Uterus (tissue), 4 donors: ENCODE results near the gene TMEM183A. TPM values are rescaled to one million over a fixed set of nuclear protein-coding genes. Genes with fewer than 3 reads are reported as not detected.

Experiments used
- DNase-seq, 2 donors: peaks; one replicate each; pipeline ENCODE4 v3.0.0-alpha.2; 2019 to 2020
- H3K27ac ChIP-seq, 2 donors: fragments of 200-600 bp; sonication (generic); 1 replicate in 1 of 2; 2 replicates in 1 of 2; pipeline ENCODE4 v1.5.1; 2016 to 2018
- H3K27me3 ChIP-seq, 2 donors: fragments of 200-600 bp; sonication (generic); one replicate each; pipeline ENCODE4 v1.5.1; 2018 to 2019; ENCODE audit warnings: control low read depth in 1 of 2
- H3K36me3 ChIP-seq, 2 donors: fragments of 200-600 bp; sonication (generic); one replicate each; pipeline ENCODE4 v1.5.1; 2019; ENCODE audit warnings: control low read depth in 1 of 2
- H3K4me1 ChIP-seq, 2 donors: fragments of 200-600 bp; sonication (generic); one replicate each; pipeline ENCODE4 v1.5.1; 2018 to 2019; ENCODE audit warnings: control low read depth in 1 of 2
- H3K4me3 ChIP-seq, 2 donors: fragments of 200-600 bp; sonication (generic); 1 replicate in 1 of 2; 2 replicates in 1 of 2; pipeline ENCODE4 v1.5.1; 2018 to 2019; ENCODE audit warnings: mild to moderate bottlenecking in 1 of 2
- H3K9me3 ChIP-seq, 2 donors: fragments of 200-600 bp; sonication (generic); one replicate each; pipeline ENCODE4 v1.5.1; 2019; ENCODE audit warnings: control low read depth in 1 of 2
- CTCF ChIP-seq, 4 experiments: fragments of 200-600 bp in 2 of 4; fragments of 450-650 bp in 2 of 4; sonication (generic) in 2 of 4; IDR thresholded peaks; one replicate each; pipeline ENCODE4 v1.5.1; 2016 to 2019; ENCODE audit warnings: antibody characterized with exemption in 4 of 4, mild to moderate bottlenecking in 2 of 4, moderate library complexity in 1 of 4
- POLR2A ChIP-seq, 2 donors: fragments of 450-650 bp; IDR thresholded peaks; one replicate each; pipeline ENCODE4 v1.6.1; 2016; ENCODE audit warnings: antibody characterized with exemption in 2 of 2, mild to moderate bottlenecking in 1 of 2, moderate library complexity in 1 of 2
- intact Hi-C: fragments of 100-400 bp; cut with DNase I; formaldehyde crosslinking; loops from one replicate; pipeline ENCODE4 v1.15.1; 2023; ENCODE audit warnings: low total_unique reads
- total RNA-seq, 4 donors: library from RNA; depleted of rRNA in 3 of 4; stranded (reverse); fragments of >200 nt in 3 of 4; gene quantifications; one replicate each; pipeline versions ENCODE4 v1.1.0 to v1.2.4, GENCODE V29; 2014 to 2023
- donor health status: DM: yes; HTN: yes; CAD: no.

Gene TMEM183A
- total RNA-seq, 4 donors from 2014 or later, result 25.9 to 109 (median 68.1) TPM

GRCh38 chr1:202967684-202968281, 39.4 kb upstream of the TMEM183A start:
- TF ChIP-seq POLR2A (IDR thresholded peaks at IDR 0.05), result no peak
- TF ChIP-seq CTCF (IDR thresholded peaks at IDR 0.05), result no peak
- no peaks in the 10 kb centered on the region for H3K9me3 ChIP-seq
- intact Hi-C loops, result no loop called here

GRCh38 chr1:202968351-202968750, 38.8 kb upstream of the TMEM183A start:
- intact Hi-C loops, result no loop called here
- Histone ChIP-seq H3K36me3 (no peaks in the 10 kb centered on the region), H3K9me3 (no peaks in the 10 kb centered on the region), H3K4me1 (no peaks in the 10 kb centered on the region), H3K27ac (peak overlapping the region; percentile 94 to 95), H3K27me3 (no peaks in the 10 kb centered on the region), H3K4me3 (peak overlapping the region in 1 of 2 donors; percentile 57)
- TF ChIP-seq CTCF (IDR thresholded peaks at IDR 0.05) (no peak), POLR2A (IDR thresholded peaks at IDR 0.05) (no peak)
- DNase-seq, result no peak

More at GRCh38 chr1:202967684-202968281, 39.4 kb upstream of the TMEM183A start:
- Histone ChIP-seq H3K27me3 (no peaks in the 10 kb centered on the region), H3K36me3 (no peaks in the 10 kb centered on the region), H3K27ac (peak overlapping the region; percentile 94 to 95), H3K4me3 (peak overlapping the region; percentile 57 to 100), H3K4me1 (no peaks in the 10 kb centered on the region)
- DNase-seq, result no peak

GRCh38 chr1:202968895-202969295, 38.3 kb upstream of the TMEM183A start:
- intact Hi-C loops, result no loop called here
- no peak for TF ChIP-seq POLR2A (IDR thresholded peaks at IDR 0.05)
- TF ChIP-seq CTCF (IDR thresholded peaks at IDR 0.05), result peak; percentile 17 to 59 (median 44)
- H3K27ac ChIP-seq, result peak overlapping the region in 1 of 2 donors; percentile 94
- H3K27me3 ChIP-seq, result no peaks in the 10 kb centered on the region
- DNase-seq, result peak in 1 of 2 donors; percentile 43
- H3K36me3 ChIP-seq, result no peaks in the 10 kb centered on the region
- no peak overlapping the region for H3K4me3 ChIP-seq
- H3K9me3 ChIP-seq, result no peaks in the 10 kb centered on the region
- no peaks in the 10 kb centered on the region for H3K4me1 ChIP-seq

- Histone ChIP-seq H3K4me3 (no peak overlapping the region), H3K27ac (no peak overlapping the region), H3K9me3 (no peaks in the 10 kb centered on the region), H3K36me3 (no peaks in the 10 kb centered on the region), H3K4me1 (no peaks in the 10 kb centered on the region), H3K27me3 (no peaks in the 10 kb centered on the region)
- TF ChIP-seq CTCF (IDR thresholded peaks at IDR 0.05), result no peak
- no peak for TF ChIP-seq POLR2A (IDR thresholded peaks at IDR 0.05)
- intact Hi-C loops, result no loop called here
- DNase-seq, result no peak
Measured at GRCh38 chr1:202972046-202972445, 35.1 kb upstream of the TMEM183A start.

GRCh38 chr1:202974856-202975255, 32.3 kb upstream of the TMEM183A start:
- intact Hi-C loops, result no loop called here
- TF ChIP-seq POLR2A (IDR thresholded peaks at IDR 0.05) (no peak), CTCF (IDR thresholded peaks at IDR 0.05) (no peak)
- Histone ChIP-seq H3K36me3 (no peaks in the 10 kb centered on the region), H3K4me1 (no peaks in the 10 kb centered on the region), H3K9me3 (no peaks in the 10 kb centered on the region), H3K27me3 (peaks cover 0 to 9% of the 10 kb centered on the region in 2 donors), H3K4me3 (no peak overlapping the region), H3K27ac (no peak overlapping the region)
- no peak for DNase-seq
